HPDE6-E6E7 (cell line): ENCODE results near the gene ETDC.
"Not testable (repeated sequence)": the region's sequence is repeated elsewhere in the genome, so short reads cannot be mapped to it uniquely, and the experiment has no call there.

Source experiments
- DNase-seq: peaks from one replicate; pipeline ENCODE4 v3.0.0; 2011; ENCODE audit warnings: missing footprints; ENCODE audit errors: extremely low spot score

ETDC gene

GRCh38 chrX:135309430-135309923, at the start of gene ETDC:
Gene ETDC (plus strand): TSS chrX:135309480. CDS start chrX:135309480, 0 bp downstream.
- DNase-seq = no peak

- not testable (repeated sequence) for DNase-seq
Observed at GRCh38 chrX:135260976-135261375, 48.3 kb upstream of the ETDC start.

- DNase-seq = not testable (repeated sequence)
Observed at GRCh38 chrX:135263376-135263775, 45.9 kb upstream of the ETDC start.

GRCh38 chrX:135264206-135264605, 45.1 kb upstream of the ETDC start:
- DNase-seq = peak; percentile 29

GRCh38 chrX:135273162-135273561, 36.1 kb upstream of the ETDC start:
- DNase-seq = no peak

- DNase-seq = no peak
Observed at GRCh38 chrX:135275973-135276372, 33.3 kb upstream of the ETDC start.

- no peak for DNase-seq
Observed at GRCh38 chrX:135287266-135287823, 21.9 kb upstream of the ETDC start.

- DNase-seq = no peak
Observed at GRCh38 chrX:135295238-135295943, 13.9 kb upstream of the ETDC start.

- DNase-seq = no peak
Observed at GRCh38 chrX:135295944-135296305, 13.4 kb upstream of the ETDC start.

GRCh38 chrX:135302269-135302873, 6.9 kb upstream of the ETDC start:
- no peak for DNase-seq

GRCh38 chrX:135304741-135305140, 4.5 kb upstream of the ETDC start:
- no peak for DNase-seq

GRCh38 chrX:135307171-135307570, 2.1 kb upstream of the ETDC start:
- DNase-seq = no peak

GRCh38 chrX:135308345-135308855, 880 bp upstream of the ETDC start:
- DNase-seq = no peak

GRCh38 chrX:135315864-135316263, 6.6 kb downstream of the ETDC start:
- no peak for DNase-seq

- DNase-seq = no peak
Observed at GRCh38 chrX:135324463-135324862, 15.2 kb downstream of the ETDC start.

GRCh38 chrX:135325036-135325818, 15.9 kb downstream of the ETDC start:
- DNase-seq = not testable (repeated sequence)

GRCh38 chrX:135327299-135327698, 18.0 kb downstream of the ETDC start:
- DNase-seq = no peak

- DNase-seq = no peak
Observed at GRCh38 chrX:135328421-135329005, 19.2 kb downstream of the ETDC start.

GRCh38 chrX:135330706-135331105, 21.4 kb downstream of the ETDC start:
- no peak for DNase-seq

- no peak for DNase-seq
Observed at GRCh38 chrX:135331525-135331924, 22.2 kb downstream of the ETDC start.

GRCh38 chrX:135340831-135341230, 31.6 kb downstream of the ETDC start:
- no peak for DNase-seq
